HG03108 (cell line): ENCODE results near the gene SUCLA2.
"Not testable (repeated sequence)": the region's sequence is repeated elsewhere in the genome, so short reads cannot be mapped to it uniquely, and the experiment has no call there.

Source experiments
- ATAC-seq: cut with Tn5 transposase; IDR thresholded peaks from one replicate; pipeline ENCODE4 v1.9.1; 2021; ENCODE audit warnings: moderate library complexity; ENCODE audit not compliant: unreplicated experiment

The SUCLA2 gene

GRCh38 chr13:48001114-48001881, at the start of gene SUCLA2:
Gene SUCLA2 (minus strand): TSS chr13:48001273. CDS start chr13:48001269, 4 bp downstream.
- peak; percentile 99 for ATAC-seq

GRCh38 chr13:48050550-48050949, 49.5 kb upstream of the SUCLA2 start:
- ATAC-seq: no peak

GRCh38 chr13:48043789-48044503, 42.9 kb upstream of the SUCLA2 start:
- ATAC-seq: peak; percentile 50

- no peak for ATAC-seq
Measured at GRCh38 chr13:48042894-48043293, 41.8 kb upstream of the SUCLA2 start.

- no peak for ATAC-seq
Measured at GRCh38 chr13:48040896-48041295, 39.8 kb upstream of the SUCLA2 start.

- no peak for ATAC-seq
Measured at GRCh38 chr13:48040049-48040448, 39.0 kb upstream of the SUCLA2 start.

GRCh38 chr13:48038761-48039160, 37.7 kb upstream of the SUCLA2 start:
- no peak for ATAC-seq

- ATAC-seq: peak; percentile 92
Measured at GRCh38 chr13:48037346-48038173, 36.5 kb upstream of the SUCLA2 start, which contains the start of gene NUDT15. Gene NUDT15 (plus strand): TSS chr13:48037726. CDS start chr13:48037747, 21 bp downstream.

- ATAC-seq: no peak
Measured at GRCh38 chr13:48029859-48030258, 28.8 kb upstream of the SUCLA2 start.

GRCh38 chr13:48028066-48028465, 27.0 kb upstream of the SUCLA2 start:
- ATAC-seq: no peak

- ATAC-seq: no peak
Measured at GRCh38 chr13:48019796-48020195, 18.7 kb upstream of the SUCLA2 start.

- ATAC-seq: no peak
Measured at GRCh38 chr13:48018637-48019036, 17.6 kb upstream of the SUCLA2 start.

GRCh38 chr13:48014359-48014758, 13.3 kb upstream of the SUCLA2 start:
- no peak for ATAC-seq

GRCh38 chr13:48012668-48013067, 11.6 kb upstream of the SUCLA2 start:
- no peak for ATAC-seq

GRCh38 chr13:48010698-48011097, 9.6 kb upstream of the SUCLA2 start:
- no peak for ATAC-seq

GRCh38 chr13:48009284-48009683, 8.2 kb upstream of the SUCLA2 start:
- ATAC-seq: no peak

GRCh38 chr13:48006396-48006795, 5.3 kb upstream of the SUCLA2 start:
- no peak for ATAC-seq

- ATAC-seq: no peak
Measured at GRCh38 chr13:48004201-48004600, 3.1 kb upstream of the SUCLA2 start.

- ATAC-seq: not testable (repeated sequence)
Measured at GRCh38 chr13:48001999-48002398, 926 bp upstream of the SUCLA2 start.

GRCh38 chr13:48000559-48001113, 437 bp downstream of the SUCLA2 start:
- peak; percentile 19 for ATAC-seq

GRCh38 chr13:47999973-48000372, 1.1 kb downstream of the SUCLA2 start:
- no peak for ATAC-seq
